ENCODE results near the gene TMEM184C.

The TMEM184C gene

DNA sequence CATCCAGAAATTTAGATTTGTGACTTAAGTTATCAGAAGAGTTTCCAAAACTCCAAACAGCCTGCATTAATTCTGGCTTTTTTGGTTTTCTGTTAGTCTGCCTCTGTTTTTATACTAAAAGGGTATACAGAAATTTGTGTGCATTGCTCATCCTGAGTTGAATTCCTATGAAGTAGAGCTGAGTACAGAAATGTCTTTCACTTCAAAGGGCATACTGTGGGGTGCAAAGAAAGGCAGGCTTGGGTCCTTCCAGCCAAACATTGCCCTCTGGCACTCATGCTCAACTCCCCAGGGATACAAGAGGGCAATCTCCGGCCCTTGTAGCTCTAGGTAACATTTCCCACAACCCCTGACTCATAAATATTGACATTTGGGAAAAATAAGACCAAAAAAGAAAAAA lies 27.6 kb upstream of the TMEM184C start:
- TF ChIP-seq CTCF (conservative IDR thresholded peaks at IDR 0.05; ENCODE audit: low read length) (no peak), EZH2phosphoT487 (IDR thresholded peaks at IDR 0.05; ENCODE audit: borderline replicate concordance) (no peak)

DNA sequence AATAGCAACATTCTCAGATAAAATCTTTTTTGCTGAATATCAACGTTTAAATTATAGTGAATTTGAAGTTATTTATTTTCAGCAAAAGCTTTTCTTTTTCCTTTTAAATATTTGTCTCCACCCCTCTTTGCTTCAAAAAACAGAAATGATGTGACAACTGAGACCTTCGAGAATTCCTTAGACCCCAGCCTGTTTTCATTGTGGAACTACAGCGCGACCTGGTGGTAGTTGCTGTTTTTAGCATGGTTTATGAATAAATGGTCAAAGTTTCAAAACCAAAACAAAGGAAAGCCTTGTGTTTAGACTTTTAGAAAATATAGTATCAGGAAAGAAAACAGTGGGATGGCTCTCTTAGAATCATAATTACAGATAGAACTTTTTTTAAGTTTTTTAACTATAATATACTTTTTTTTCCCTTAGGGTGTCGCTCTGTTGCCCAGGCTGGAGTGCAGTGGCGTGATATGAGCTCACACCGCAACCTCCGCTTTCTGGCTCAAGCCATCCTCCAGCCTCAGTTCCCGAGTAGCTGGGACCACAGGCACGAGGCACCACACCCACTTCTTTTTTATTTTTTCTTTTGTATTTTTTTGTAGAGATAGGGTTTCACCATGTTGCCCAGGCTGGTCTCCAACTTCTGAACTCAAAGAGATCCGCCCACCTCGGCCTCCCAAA lies 26.8 kb upstream of the TMEM184C start:
- H4K20me1 ChIP-seq (ENCODE audit: insufficient read depth, low read length, poor library complexity, severe bottlenecking) = no peaks in the 10 kb centered on the region
- H2AFZ ChIP-seq (ENCODE audit: low read length) = peak overlapping the region; percentile 18; the same call in 1 of the 2 replicates
- H3K4me2 ChIP-seq (ENCODE audit: low read depth, low read length, poor library complexity, severe bottlenecking) = no peak overlapping the region
- no peak overlapping the region for H3K4me3 ChIP-seq (ENCODE audit: low read length, poor library complexity, severe bottlenecking)
- no peaks in the 10 kb centered on the region for H3K9me3 ChIP-seq (ENCODE audit: insufficient read depth, low read depth, low read length)
- H3K36me3 ChIP-seq (ENCODE audit: insufficient read depth, low read length) = no peaks in the 10 kb centered on the region
- TF ChIP-seq EZH2phosphoT487 (IDR thresholded peaks at IDR 0.05; ENCODE audit: borderline replicate concordance) (no peak), CTCF (conservative IDR thresholded peaks at IDR 0.05; ENCODE audit: low read length) (peak; percentile 92)
- H3F3A ChIP-seq (ENCODE audit: low read depth) = no peaks in the 10 kb centered on the region
- H3K27me3 ChIP-seq (ENCODE audit: insufficient read depth, low read length, poor library complexity, severe bottlenecking) = no peaks in the 10 kb centered on the region
- H3K9me2 ChIP-seq (replicated peaks; ENCODE audit: low read depth, low read length) = no peaks in the 10 kb centered on the region
- no peak overlapping the region for H3K9ac ChIP-seq (ENCODE audit: low read depth, low read length, poor library complexity, severe bottlenecking)
- no peaks in the 10 kb centered on the region for H3K79me2 ChIP-seq (ENCODE audit: insufficient read depth, low read length)
- no peaks in the 10 kb centered on the region for H3K4me1 ChIP-seq (ENCODE audit: insufficient read depth, low read length, poor library complexity, severe bottlenecking)

More for the DNA sequence above, 27.6 kb upstream of the TMEM184C start:
- Histone ChIP-seq H3K9ac (ENCODE audit: low read depth, low read length, poor library complexity, severe bottlenecking) (no peak overlapping the region), H3K4me3 (ENCODE audit: low read length, poor library complexity, severe bottlenecking) (no peak overlapping the region), H3K9me2 (replicated peaks; ENCODE audit: low read depth, low read length) (no peaks in the 10 kb centered on the region), H3F3A (ENCODE audit: low read depth) (no peaks in the 10 kb centered on the region), H3K36me3 (ENCODE audit: insufficient read depth, low read length) (no peaks in the 10 kb centered on the region), H3K9me3 (ENCODE audit: insufficient read depth, low read depth, low read length) (no peaks in the 10 kb centered on the region), H4K20me1 (ENCODE audit: insufficient read depth, low read length, poor library complexity, severe bottlenecking) (no peaks in the 10 kb centered on the region), H2AFZ (ENCODE audit: low read length) (no peak overlapping the region), H3K4me1 (ENCODE audit: insufficient read depth, low read length, poor library complexity, severe bottlenecking) (no peaks in the 10 kb centered on the region), H3K4me2 (ENCODE audit: low read depth, low read length, poor library complexity, severe bottlenecking) (no peak overlapping the region), H3K27me3 (ENCODE audit: insufficient read depth, low read length, poor library complexity, severe bottlenecking) (no peaks in the 10 kb centered on the region), H3K79me2 (ENCODE audit: insufficient read depth, low read length) (no peaks in the 10 kb centered on the region)

DNA sequence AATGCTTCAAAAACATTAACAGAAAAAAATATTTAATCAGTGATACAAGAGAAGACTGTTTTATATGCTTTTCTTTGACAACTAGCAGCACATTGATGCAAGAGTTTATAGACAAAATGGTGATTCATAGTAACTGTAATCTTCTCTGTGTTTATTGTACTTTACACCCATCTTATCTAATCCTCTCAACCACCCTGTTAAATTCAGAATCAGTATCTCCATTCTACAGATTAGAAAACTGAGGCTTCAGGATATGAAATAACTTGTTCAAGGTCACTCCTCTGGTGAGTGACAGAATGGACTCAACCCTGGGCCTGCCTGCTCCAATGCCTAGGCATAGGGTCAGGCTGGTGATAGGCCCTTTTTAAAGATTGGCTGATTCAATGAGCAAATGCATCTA lies 26.1 kb upstream of the TMEM184C start:
- no peaks in the 10 kb centered on the region for H3K27me3 ChIP-seq (ENCODE audit: insufficient read depth, low read length, poor library complexity, severe bottlenecking)
- no peak overlapping the region for H3K4me2 ChIP-seq (ENCODE audit: low read depth, low read length, poor library complexity, severe bottlenecking)
- H3F3A ChIP-seq (ENCODE audit: low read depth) = no peaks in the 10 kb centered on the region
- H2AFZ ChIP-seq (ENCODE audit: low read length) = 0 out of 2 replicates have a peak overlapping the region, but pooled peaks have one; percentile 8
- H3K36me3 ChIP-seq (ENCODE audit: insufficient read depth, low read length) = no peaks in the 10 kb centered on the region
- TF ChIP-seq CTCF (conservative IDR thresholded peaks at IDR 0.05; ENCODE audit: low read length) = no peak
- TF ChIP-seq EZH2phosphoT487 (IDR thresholded peaks at IDR 0.05; ENCODE audit: borderline replicate concordance) = no peak
- H3K9ac ChIP-seq (ENCODE audit: low read depth, low read length, poor library complexity, severe bottlenecking) = no peak overlapping the region
- H3K9me3 ChIP-seq (ENCODE audit: insufficient read depth, low read depth, low read length) = no peaks in the 10 kb centered on the region
- no peak overlapping the region for H3K4me3 ChIP-seq (ENCODE audit: low read length, poor library complexity, severe bottlenecking)
- H4K20me1 ChIP-seq (ENCODE audit: insufficient read depth, low read length, poor library complexity, severe bottlenecking) = no peaks in the 10 kb centered on the region
- H3K79me2 ChIP-seq (ENCODE audit: insufficient read depth, low read length) = no peaks in the 10 kb centered on the region
- no peaks in the 10 kb centered on the region for H3K4me1 ChIP-seq (ENCODE audit: insufficient read depth, low read length, poor library complexity, severe bottlenecking)
- no peaks in the 10 kb centered on the region for H3K9me2 ChIP-seq (replicated peaks; ENCODE audit: low read depth, low read length)

Data from Loucy (cell line).